Stimulated activated effector memory CD8-positive, alpha-beta T cell treated with anti-CD3 and anti-CD28 coated beads, Interleukin-12 subunit alpha, Interleukin-12 subunit beta, amount 100 ng/mL, for 72 hours (primary cell): ENCODE data around the gene SYCN.

ENCODE experiments used
- ATAC-seq: fragments of 150-1000 bp; cut with Tn5 transposase; 2 replicates; pipeline ENCODE4 v1.10.0; 2021
- DNase-seq, 2 donors: peaks; one replicate each; pipeline ENCODE4 v3.0.0; 2021 to 2022; ENCODE audit warnings: low spot score in 2 of 2
- H3K27ac Mint-ChIP-seq: one replicate; pipeline ENCODE4 v1.8.0; 2022; ENCODE audit warnings: mild to moderate bottlenecking, mixed read lengths
- H3K36me3 Mint-ChIP-seq: one replicate; pipeline ENCODE4 v1.8.0; 2022; ENCODE audit warnings: mild to moderate bottlenecking, mixed read lengths
- H3K4me1 Mint-ChIP-seq: one replicate; pipeline ENCODE4 v1.8.0; 2022; ENCODE audit warnings: mixed read lengths
- H3K4me3 Mint-ChIP-seq: one replicate; pipeline ENCODE4 v1.8.0; 2022; ENCODE audit warnings: mild to moderate bottlenecking, mixed read lengths
- H3K9me3 Mint-ChIP-seq: one replicate; pipeline ENCODE4 v1.8.0; 2022; ENCODE audit warnings: mixed read lengths

The SYCN gene

DNA sequence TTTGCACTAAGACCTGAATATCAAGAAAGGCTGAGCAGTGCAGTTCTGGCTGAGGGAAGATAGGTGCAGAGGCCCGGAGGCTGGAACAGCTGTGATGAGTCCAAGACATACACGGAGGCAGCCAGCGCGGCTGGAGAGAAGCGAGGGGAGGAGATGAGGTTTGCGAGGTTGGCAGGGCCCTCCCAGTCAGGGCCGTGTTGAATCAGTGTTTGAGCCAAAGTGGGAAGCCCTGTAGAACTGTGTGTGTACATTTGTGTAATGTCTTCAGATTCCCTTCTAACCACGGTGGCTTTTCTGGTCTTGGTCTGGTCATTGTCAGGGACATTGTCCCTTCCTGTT is 43.6 kb downstream of the SYCN start:
- Mint-ChIP-seq H3K36me3 (peaks cover 5% of the 10 kb centered on the region), H3K27ac (peak overlapping the region; percentile 24), H3K9me3 (no peaks in the 10 kb centered on the region), H3K4me1 (peaks cover 50% of the 10 kb centered on the region), H3K4me3 (no peak overlapping the region)
- no peak for ATAC-seq
- no peak for DNase-seq

DNA sequence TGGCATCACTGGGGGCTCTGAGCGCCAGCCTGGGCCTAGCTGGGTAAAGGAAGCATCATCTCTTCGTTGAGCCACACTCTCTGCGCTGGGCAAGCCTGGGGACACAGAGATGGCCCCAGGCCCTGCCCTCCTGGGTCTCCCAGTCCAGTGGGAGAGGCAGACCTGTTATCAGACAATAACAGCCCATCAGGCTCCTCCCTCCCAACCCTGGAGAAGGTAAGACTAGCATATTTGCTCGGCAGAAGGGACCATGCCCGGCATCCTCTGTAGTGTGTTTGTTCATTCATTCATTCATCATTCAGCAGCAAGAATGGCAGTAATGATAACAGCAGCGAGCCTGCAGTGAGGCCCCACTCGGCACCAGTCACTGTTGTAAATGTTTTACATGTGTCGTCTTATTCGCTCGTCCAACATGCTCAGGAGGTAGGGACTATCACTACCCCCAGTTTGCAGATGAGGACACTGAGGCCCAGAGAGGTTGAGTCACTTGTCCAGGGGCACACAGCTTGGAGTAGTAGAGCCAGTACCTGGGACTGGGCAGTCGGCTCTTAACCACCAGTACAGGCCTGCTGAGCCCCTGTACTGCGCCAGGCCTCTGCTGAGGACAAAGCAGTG is 45.3 kb downstream of the SYCN start:
- H3K4me3 Mint-ChIP-seq, result no peak overlapping the region

DNA sequence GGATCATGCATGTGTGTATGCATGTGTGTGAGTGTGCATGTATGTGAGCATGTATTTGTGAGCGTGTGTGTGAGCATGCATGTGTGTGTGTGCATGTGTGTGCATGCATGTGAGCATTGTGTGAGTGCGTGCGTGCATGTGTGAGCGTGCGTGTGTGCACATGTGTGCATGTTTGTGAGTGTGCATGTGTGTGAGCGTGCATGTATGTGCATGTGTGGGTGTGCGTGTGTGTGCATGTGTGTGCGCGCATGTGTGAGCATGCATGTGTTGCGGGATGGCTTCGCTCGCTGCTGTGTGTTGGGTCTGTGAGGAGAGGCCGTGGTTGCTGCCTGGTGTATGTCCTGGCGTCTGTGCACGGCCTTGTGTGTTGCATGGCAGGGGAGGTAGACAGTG is 46.1 kb downstream of the SYCN start:
- H3K9me3 Mint-ChIP-seq, result no peaks in the 10 kb centered on the region
- no peak for ATAC-seq
- H3K27ac Mint-ChIP-seq, result no peak overlapping the region
- no peak overlapping the region for H3K4me3 Mint-ChIP-seq
- DNase-seq, result no peak
- peaks cover 5% of the 10 kb centered on the region for H3K36me3 Mint-ChIP-seq
- peaks cover 65% of the 10 kb centered on the region for H3K4me1 Mint-ChIP-seq

More for the DNA sequence above, 45.3 kb downstream of the SYCN start:
- peaks cover 65% of the 10 kb centered on the region for H3K4me1 Mint-ChIP-seq
- ATAC-seq (no peak), DNase-seq (no peak)
- H3K9me3 Mint-ChIP-seq, result no peaks in the 10 kb centered on the region
- no peak overlapping the region for H3K27ac Mint-ChIP-seq
- peaks cover 5% of the 10 kb centered on the region for H3K36me3 Mint-ChIP-seq

DNA sequence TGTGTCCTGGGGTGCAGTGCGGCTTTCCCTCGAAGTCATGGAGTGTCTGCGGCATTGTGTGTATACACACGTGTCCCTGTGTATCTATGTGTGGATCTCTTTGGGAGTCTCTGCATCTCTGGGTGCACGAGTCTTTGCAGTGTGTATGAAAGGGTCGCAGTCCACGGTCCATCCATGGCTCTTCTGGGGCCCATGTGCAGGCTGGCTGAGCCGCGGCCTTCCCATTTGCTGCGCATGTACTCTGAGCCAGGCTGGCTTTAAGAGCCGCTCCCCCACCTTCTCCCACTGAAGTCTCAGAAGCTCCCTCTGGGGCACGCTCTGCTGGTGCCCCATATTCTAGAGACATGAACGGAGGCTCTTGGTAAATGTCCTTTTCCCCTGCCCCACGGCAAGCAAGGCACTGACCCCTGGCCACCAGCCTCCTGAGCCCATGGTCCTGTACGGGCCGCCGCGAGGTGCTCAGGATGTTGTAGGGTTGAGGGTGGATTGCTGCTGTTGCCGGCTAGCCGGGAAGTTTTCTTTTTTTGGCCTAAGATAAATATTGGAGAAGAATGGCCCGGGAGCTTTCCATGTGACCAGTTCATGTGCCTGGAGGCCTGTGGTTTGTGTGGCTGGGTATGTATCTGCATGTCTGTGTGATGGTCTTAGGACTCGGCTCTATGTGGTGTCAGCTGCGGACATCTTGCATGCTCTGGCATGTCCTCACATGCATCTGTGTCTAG is 46.6 kb downstream of the SYCN start:
- ATAC-seq (no peak), DNase-seq (no peak)
- H3K4me3 Mint-ChIP-seq, result no peak overlapping the region
- no peaks in the 10 kb centered on the region for H3K9me3 Mint-ChIP-seq
- peaks cover 5% of the 10 kb centered on the region for H3K36me3 Mint-ChIP-seq
- H3K4me1 Mint-ChIP-seq, result peaks cover 59% of the 10 kb centered on the region
- H3K27ac Mint-ChIP-seq, result no peak overlapping the region

DNA sequence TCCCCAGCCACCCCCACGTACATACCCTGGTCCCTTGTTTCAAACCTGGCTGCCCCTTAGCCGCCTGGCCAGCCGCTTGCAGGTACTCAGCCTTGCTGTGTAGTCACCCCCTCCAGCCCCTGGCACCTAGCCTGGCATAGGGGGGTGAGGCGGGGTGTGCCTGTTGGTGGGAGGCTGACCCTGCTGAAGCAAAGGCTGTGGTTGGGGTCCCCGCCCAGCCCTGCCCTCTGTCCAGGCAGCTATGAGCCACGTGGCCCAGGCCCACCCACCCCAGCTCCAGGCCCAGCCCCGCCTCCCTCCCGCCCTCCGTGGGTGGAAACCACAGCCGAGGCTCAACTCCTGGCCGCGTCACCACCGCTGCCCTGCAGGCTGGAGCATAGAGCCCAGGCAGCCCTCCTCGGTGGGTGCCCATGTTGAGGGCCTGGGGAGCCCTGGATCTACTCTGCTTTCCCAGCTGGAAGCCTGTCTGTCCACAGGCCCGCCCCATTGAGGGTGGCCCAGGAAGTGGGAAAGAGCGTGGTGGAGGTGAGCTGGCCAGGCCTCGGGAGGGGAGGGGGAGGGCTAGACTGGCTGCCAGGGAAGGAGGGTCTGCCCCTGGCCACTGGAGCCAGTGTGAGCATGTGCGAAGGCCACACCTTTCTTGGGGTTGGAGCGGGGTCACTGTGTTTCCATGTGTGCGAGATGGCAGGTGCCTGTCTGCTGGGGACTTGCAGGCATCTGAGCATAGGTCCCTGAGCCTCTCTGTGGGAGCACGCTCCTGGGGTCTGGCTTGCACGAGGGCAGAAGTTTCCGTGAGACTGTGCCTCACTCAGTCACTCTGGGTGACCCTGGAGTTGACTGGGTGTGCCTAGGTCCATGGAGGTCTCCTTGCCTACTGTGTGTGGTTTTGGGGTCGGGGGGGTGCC is 47.5 kb downstream of the SYCN start:
- Mint-ChIP-seq H3K9me3 (no peaks in the 10 kb centered on the region), H3K4me1 (peaks cover 57% of the 10 kb centered on the region), H3K36me3 (peaks cover 5% of the 10 kb centered on the region), H3K27ac (no peak overlapping the region), H3K4me3 (no peak overlapping the region)
- DNase-seq (no peak), ATAC-seq (no peak)

DNA sequence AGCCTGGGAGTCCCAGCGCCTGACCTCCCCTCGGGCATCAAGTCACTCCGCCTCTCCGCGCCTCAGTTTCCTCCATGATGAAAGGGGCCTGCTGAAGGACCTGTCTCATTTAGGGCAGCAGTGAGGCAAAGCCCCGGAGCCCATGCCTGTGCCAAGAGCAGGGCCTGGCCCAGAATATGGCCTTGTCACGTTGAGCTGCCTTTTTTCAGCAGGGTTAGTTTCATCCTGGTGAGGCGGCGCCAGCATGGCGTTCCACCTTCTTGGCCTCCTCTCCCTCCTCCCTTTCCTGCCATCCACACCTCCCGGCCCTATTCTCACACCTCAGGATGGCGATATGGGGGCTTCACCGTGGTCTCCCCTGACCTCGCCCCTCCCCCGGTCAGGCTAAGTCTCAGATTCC is 48.3 kb downstream of the SYCN start:
- H3K9me3 Mint-ChIP-seq, result no peaks in the 10 kb centered on the region
- no peak overlapping the region for H3K4me3 Mint-ChIP-seq
- DNase-seq (no peak), ATAC-seq (no peak)
- peaks cover 58% of the 10 kb centered on the region for H3K4me1 Mint-ChIP-seq
- no peak overlapping the region for H3K27ac Mint-ChIP-seq
- H3K36me3 Mint-ChIP-seq, result peaks cover 5% of the 10 kb centered on the region

DNA sequence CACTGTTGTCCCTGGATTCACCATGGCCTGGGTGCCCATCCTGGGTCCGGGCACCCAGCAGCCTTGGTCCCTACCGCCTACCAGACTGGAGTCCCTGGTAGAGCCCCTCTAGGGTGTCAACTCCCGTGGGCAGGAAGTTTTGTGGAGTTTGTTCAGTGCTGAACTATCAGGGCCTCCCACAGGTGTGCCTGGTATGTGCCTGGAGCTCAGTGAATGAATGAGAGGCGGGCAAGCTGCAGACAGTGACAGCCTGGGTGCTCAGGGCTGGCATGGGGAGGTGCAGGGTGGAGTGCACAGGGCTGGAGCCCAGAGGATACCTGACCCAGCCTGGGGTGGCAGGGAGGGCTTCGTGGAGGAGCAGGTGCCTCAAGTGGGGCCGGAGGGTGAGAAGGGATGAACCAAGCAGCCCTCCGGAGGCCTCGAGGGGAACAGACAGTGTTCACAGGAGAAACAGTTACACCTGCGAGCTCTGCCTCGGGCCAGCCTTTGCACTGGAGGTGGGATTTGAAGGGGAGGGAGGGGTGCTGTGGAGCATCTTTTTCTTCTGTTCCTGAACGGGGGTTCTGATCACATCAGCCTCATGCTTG is 48.9 kb downstream of the SYCN start:
- H3K36me3 Mint-ChIP-seq, result peaks cover 5% of the 10 kb centered on the region
- no peaks in the 10 kb centered on the region for H3K9me3 Mint-ChIP-seq
- no peak overlapping the region for H3K4me3 Mint-ChIP-seq
- ATAC-seq (no peak), DNase-seq (no peak)
- H3K27ac Mint-ChIP-seq, result no peak overlapping the region
- peaks cover 57% of the 10 kb centered on the region for H3K4me1 Mint-ChIP-seq

DNA sequence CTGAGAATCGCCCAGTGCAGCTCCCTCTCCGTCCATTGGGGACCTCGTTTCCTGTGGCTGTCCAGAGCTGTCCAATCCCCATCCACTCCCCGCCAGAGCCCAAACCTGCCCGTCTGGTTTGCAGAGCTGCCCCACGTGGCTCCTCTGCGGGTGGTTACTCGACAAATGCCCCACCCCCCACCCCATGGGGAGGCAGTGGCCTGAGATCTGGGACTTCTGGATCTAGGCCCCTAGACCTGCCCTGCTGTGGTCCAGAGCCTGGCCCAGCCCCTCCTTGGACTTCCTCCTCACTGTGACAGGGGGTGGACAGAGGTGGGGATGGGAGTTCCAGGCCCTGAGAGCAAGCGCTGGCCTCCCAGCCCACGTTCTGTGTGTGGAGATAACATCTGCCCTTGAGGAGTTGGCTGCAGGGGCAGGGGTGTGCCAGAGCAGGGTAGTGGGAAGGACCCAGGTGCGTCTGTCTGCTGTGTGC is 49.4 kb downstream of the SYCN start:
- Mint-ChIP-seq H3K4me1 (peaks cover 53% of the 10 kb centered on the region), H3K27ac (no peak overlapping the region), H3K4me3 (no peak overlapping the region), H3K9me3 (no peaks in the 10 kb centered on the region), H3K36me3 (peaks cover 5% of the 10 kb centered on the region)
- no peak for DNase-seq
- ATAC-seq, result no peak

DNA sequence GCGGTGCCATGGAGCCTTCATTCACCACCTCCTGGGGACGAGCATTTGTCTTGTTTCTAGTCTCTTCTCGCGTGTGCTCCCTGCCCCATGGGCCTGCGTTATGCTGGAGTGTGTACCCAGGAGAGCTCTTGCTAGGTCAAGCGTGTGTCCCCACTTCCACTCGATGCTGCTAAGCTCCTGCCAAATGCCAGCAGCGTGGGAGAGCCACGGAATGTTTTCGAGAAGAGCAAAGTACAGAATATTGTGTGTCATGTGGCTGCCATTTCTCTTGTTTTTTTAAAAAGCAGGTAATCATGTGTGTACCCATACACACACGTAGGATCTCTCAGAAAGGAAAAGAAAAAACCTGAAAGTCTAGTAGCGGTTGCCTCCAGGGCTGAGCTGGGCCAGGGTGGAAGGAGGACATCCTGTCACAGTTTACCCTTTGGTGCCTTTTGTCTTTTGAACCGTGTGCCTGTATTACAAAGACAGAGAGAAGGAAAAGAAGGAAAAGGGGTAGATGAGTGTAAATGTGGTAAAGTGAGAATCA is 49.9 kb downstream of the SYCN start:
- H3K27ac Mint-ChIP-seq, result peak overlapping the region; percentile 59
- no peak overlapping the region for H3K4me3 Mint-ChIP-seq
- H3K36me3 Mint-ChIP-seq, result peaks cover 5% of the 10 kb centered on the region
- peaks cover 50% of the 10 kb centered on the region for H3K4me1 Mint-ChIP-seq
- DNase-seq (no peak), ATAC-seq (no peak)
- no peaks in the 10 kb centered on the region for H3K9me3 Mint-ChIP-seq
